Adrenal gland (tissue), 5 donors: ENCODE measurements around the gene PGAP2.
A peak's percentile ranks its signal among the peaks of the same experiment; 100 is the strongest.

Source experiments
- POLR2A ChIP-seq, 2 donors: fragments of 450-650 bp; IDR thresholded peaks; one replicate each; pipeline ENCODE4 v1.6.1; 2017; ENCODE audit warnings: antibody characterized with exemption in 2 of 2, mild to moderate bottlenecking in 2 of 2, moderate library complexity in 1 of 2
- TF ChIP-seq, protein P1 (sequence below), 6 experiments: fragments of 450-650 bp in 4 of 6; fragments of 200-600 bp in 2 of 6; sonication (generic) in 1 of 6; IDR thresholded peaks; 1 replicate in 5 of 6; 2 replicates in 1 of 6; pipeline versions ENCODE4 v1.5.1 to v1.8.0; 2016 to 2021; ENCODE audit warnings: antibody characterized with exemption in 6 of 6, mild to moderate bottlenecking in 2 of 6, moderate library complexity in 1 of 6
- donor health status: DM: no; HTN: no; CAD: no.

- TF ChIP-seq, protein P1, sequence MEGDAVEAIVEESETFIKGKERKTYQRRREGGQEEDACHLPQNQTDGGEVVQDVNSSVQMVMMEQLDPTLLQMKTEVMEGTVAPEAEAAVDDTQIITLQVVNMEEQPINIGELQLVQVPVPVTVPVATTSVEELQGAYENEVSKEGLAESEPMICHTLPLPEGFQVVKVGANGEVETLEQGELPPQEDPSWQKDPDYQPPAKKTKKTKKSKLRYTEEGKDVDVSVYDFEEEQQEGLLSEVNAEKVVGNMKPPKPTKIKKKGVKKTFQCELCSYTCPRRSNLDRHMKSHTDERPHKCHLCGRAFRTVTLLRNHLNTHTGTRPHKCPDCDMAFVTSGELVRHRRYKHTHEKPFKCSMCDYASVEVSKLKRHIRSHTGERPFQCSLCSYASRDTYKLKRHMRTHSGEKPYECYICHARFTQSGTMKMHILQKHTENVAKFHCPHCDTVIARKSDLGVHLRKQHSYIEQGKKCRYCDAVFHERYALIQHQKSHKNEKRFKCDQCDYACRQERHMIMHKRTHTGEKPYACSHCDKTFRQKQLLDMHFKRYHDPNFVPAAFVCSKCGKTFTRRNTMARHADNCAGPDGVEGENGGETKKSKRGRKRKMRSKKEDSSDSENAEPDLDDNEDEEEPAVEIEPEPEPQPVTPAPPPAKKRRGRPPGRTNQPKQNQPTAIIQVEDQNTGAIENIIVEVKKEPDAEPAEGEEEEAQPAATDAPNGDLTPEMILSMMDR (IDR thresholded peaks at IDR 0.05): peak; percentile 31 to 61 (median 54)
- no peak for TF ChIP-seq POLR2A (IDR thresholded peaks at IDR 0.05)
Observed at GRCh38 chr11:3807909-3808860, at the start of gene PGAP2.
